K562 (cell line): ENCODE results near the gene CDC45. TPM values are rescaled to one million over a fixed set of nuclear protein-coding genes. Genes with fewer than 3 reads are reported as not detected.
A peak's percentile ranks its signal among the peaks of the same experiment; 100 is the strongest.

Experiments
- ATF3 ChIP-seq, 2 experiments: fragments of 450-650 bp in 1 of 2; sonication (generic) in 1 of 2; formaldehyde crosslinking in 1 of 2; IDR thresholded peaks in 1 of 2; conservative IDR thresholded peaks in 1 of 2; 2 replicates each; pipeline versions ENCODE4 v1.6.1 to v1.8.1; 2016 to 2023; ENCODE audit warnings: mild to moderate bottlenecking in 2 of 2, moderate library complexity in 2 of 2, inconsistent platforms in 1 of 2, missing genetic modification reagents in 1 of 2
- BRD9 ChIP-seq: fragments of 450-650 bp; IDR thresholded peaks from 2 replicates; pipeline ENCODE4 v1.6.1; 2018; ENCODE audit warnings: low read depth; ENCODE audit not compliant: partially characterized antibody
- CREBBP ChIP-seq: IDR thresholded peaks from one replicate; pipeline ENCODE4 v1.6.1; 2012; ENCODE audit warnings: low read depth, mild to moderate bottlenecking, control low read depth, inconsistent platforms, low read length
- ELF1 ChIP-seq: fragments of 200-800 bp; sonication (Bioruptor generic); IDR thresholded peaks from 2 replicates; pipeline ENCODE4 v1.6.1; 2016; ENCODE audit warnings: missing genetic modification characterization, missing compliant biosample characterization
- ERF ChIP-seq: fragments of 450-650 bp; formaldehyde crosslinking; IDR thresholded peaks from 2 replicates; pipeline ENCODE4 v1.4.0; 2020; ENCODE audit warnings: mild to moderate bottlenecking, mixed read lengths
- ETS2 ChIP-seq: IDR thresholded peaks from 2 replicates; pipeline ENCODE4 v1.6.1; 2016; ENCODE audit warnings: borderline replicate concordance, missing genetic modification characterization, mild to moderate bottlenecking, moderate library complexity, missing compliant biosample characterization; ENCODE audit not compliant: poor library complexity, severe bottlenecking
- HNRNPLL ChIP-seq: fragments of 200-400 bp; formaldehyde crosslinking; IDR thresholded peaks from 2 replicates; pipeline ENCODE4 v1.6.1; 2017; ENCODE audit warnings: low read length, low read depth, mild to moderate bottlenecking; ENCODE audit not compliant: poor library complexity, severe bottlenecking
- RBM14 ChIP-seq: fragments of 200-400 bp; formaldehyde crosslinking; IDR thresholded peaks from 2 replicates; pipeline ENCODE4 v1.6.1; 2018; ENCODE audit warnings: low read depth, mild to moderate bottlenecking, low read length, moderate library complexity, borderline replicate concordance; ENCODE audit not compliant: insufficient read depth
- RCOR1 ChIP-seq, 2 experiments: IDR thresholded peaks; 2 replicates each; pipeline ENCODE4 v1.6.1; 2012; ENCODE audit warnings: low read depth in 2 of 2, low read length in 2 of 2, borderline replicate concordance in 1 of 2, improper control_type of control experiment in 1 of 2
- SIX5 ChIP-seq, 2 experiments: IDR thresholded peaks; 2 replicates each; pipeline ENCODE4 v1.6.1; 2011; ENCODE audit warnings: low read length in 2 of 2, borderline replicate concordance in 1 of 2, low read depth in 1 of 2, mild to moderate bottlenecking in 1 of 2, moderate library complexity in 1 of 2; ENCODE audit not compliant: insufficient read depth in 1 of 2
- SNAPC5 ChIP-seq: fragments of 250-450 bp; sonication (Bioruptor Pico); IDR thresholded peaks from 2 replicates; pipeline ENCODE4 v1.8.0; 2021; ENCODE audit warnings: moderate library complexity, mild to moderate bottlenecking, inconsistent platforms
- ZBTB12 ChIP-seq: fragments of 250-450 bp; sonication (Bioruptor Pico); IDR thresholded peaks from 2 replicates; pipeline ENCODE4 v1.4.0; 2020
- ZNF3 ChIP-seq: fragments of 250-450 bp; sonication (Bioruptor Pico); IDR thresholded peaks from 2 replicates; pipeline ENCODE4 v1.5.0; 2021; ENCODE audit warnings: mild to moderate bottlenecking, moderate library complexity
- ZNF316 ChIP-seq: fragments of 450-650 bp; IDR thresholded peaks from 2 replicates; pipeline ENCODE4 v1.6.1; 2016
- ZNF644 ChIP-seq: fragments of 200-800 bp; sonication (Bioruptor generic); IDR thresholded peaks from 2 replicates; pipeline ENCODE4 v1.6.1; 2016; ENCODE audit warnings: low read depth, missing genetic modification characterization, missing compliant biosample characterization
- polyA plus RNA-seq, 8 experiments: library from polyadenylated mRNA; depleted of rRNA in 4 of 8; stranded (reverse) in 5 of 8; unstranded in 3 of 8; fragments of >200 nt; fragmentation: Nextera tagmentation in 2 of 8; fragmentation: Illumina TruSeq in 1 of 8; extraction: Ambion mirVana in 2 of 8; extraction: Trizol in 1 of 8; gene quantifications; 2 replicates each; pipeline versions ENCODE4 v1.2.1 to v1.2.3, GENCODE V29; 2011 to 2014; ENCODE audit warnings: inconsistent platforms in 1 of 8, missing spikeins in 1 of 8
- total RNA-seq, 7 experiments: library from RNA; depleted of rRNA in 6 of 7; stranded (reverse); fragments of >200 nt in 6 of 7; fragmentation: Illumina TruSeq in 2 of 7; extraction: Trizol in 2 of 7; gene quantifications; 2 replicates each; pipeline versions ENCODE4 v1.2.1 to v1.2.3, GENCODE V29; 2011 to 2021; ENCODE audit warnings: low replicate concordance in 1 of 7
- TF ChIP-seq, protein P1 (sequence below): fragments of 250-450 bp; sonication (Bioruptor Pico); IDR thresholded peaks from 2 replicates; pipeline ENCODE4 v1.5.1; 2021; ENCODE audit warnings: mild to moderate bottlenecking
- TF ChIP-seq, protein P2 (sequence below): fragments of 450-650 bp; formaldehyde crosslinking; IDR thresholded peaks from 2 replicates; pipeline ENCODE4 v1.4.0; 2022; ENCODE audit warnings: missing genetic modification characterization

The CDC45 gene
- total and polyA plus RNA-seq, 9 of the 15 experiments (the other 6 are each of a cell fraction or from before 2014, with no cell fraction given), result 251 to 580 (median 410) TPM

DNA sequence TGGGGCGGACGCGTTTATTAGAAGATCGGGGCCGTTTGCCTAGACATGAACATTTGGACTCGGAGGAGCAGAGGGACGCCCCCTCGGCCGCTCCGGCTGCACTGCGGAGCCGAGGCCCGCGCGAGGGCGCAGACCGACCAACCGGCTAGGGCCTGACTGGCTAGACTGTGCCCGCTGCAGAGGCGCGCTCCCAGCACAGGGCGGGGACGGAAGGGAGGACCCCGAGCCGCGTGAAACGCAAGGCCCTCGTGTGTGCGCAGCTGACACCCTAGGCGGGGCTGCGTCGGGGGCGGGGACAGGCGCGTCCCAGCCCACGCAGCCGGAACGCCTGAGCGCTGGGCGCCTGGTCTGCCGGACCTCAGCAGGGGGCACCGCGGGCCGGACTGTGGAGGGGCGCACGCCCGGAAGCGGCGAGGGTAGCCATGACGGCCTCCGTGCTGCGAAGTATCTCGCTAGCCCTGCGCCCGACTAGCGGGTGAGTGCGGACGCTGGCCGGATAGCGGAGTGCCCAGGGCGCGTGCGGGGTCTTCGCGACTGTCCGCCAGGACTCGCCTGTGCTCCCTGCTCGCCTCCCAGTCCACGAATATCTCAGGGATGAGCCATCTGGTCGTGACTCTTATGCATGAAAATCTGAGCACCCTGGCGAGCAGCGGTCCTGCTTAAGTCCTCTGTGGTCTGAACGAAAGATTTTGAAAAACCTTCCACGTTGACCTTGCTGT, 47.4 kb upstream of the CDC45 start, which contains the start of gene MRPL40 (continued):
- TF ChIP-seq ATF3 (IDR thresholded peaks at IDR 0.05), result no peak
- peak; percentile 96 for TF ChIP-seq ATF3 (CRISPR knock-in tag; conservative IDR thresholded peaks at IDR 0.05)
- TF ChIP-seq SIX5 (IDR thresholded peaks at IDR 0.05; ENCODE audit: borderline replicate concordance in 1 of 2, insufficient read depth in 1 of 2, low read depth in 1 of 2, low read length in 2 of 2), result peak in 1 of 2 experiments; percentile 91; a peak in 2 of 4 replicates
- TF ChIP-seq ETS2 (tag), result peak; percentile 94
- TF ChIP-seq, protein P1, sequence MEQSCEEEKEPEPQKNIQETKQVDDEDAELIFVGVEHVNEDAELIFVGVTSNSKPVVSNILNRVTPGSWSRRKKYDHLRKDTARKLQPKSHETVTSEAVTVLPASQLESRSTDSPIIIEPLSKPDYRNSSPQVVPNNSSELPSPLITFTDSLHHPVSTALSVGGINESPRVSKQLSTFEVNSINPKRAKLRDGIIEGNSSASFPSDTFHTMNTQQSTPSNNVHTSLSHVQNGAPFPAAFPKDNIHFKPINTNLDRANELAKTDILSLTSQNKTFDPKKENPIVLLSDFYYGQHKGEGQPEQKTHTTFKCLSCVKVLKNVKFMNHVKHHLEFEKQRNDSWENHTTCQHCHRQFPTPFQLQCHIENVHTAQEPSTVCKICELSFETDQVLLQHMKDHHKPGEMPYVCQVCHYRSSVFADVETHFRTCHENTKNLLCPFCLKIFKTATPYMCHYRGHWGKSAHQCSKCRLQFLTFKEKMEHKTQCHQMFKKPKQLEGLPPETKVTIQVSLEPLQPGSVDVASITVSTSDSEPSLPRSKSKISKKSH, result peak; percentile 57; the same call in 1 of the 2 replicates
- peak; percentile 91 for TF ChIP-seq HNRNPLL
- TF ChIP-seq ZBTB12, result peak; percentile 97
- TF ChIP-seq ZNF644 (tag), result no peak
- no peak for TF ChIP-seq SNAPC5
- TF ChIP-seq RCOR1 (IDR thresholded peaks at IDR 0.05; ENCODE audit: borderline replicate concordance in 1 of 2, low read depth in 2 of 2, low read length in 2 of 2), result peak; percentile 55 to 97
- TF ChIP-seq BRD9, result no peak
- TF ChIP-seq, protein P2, sequence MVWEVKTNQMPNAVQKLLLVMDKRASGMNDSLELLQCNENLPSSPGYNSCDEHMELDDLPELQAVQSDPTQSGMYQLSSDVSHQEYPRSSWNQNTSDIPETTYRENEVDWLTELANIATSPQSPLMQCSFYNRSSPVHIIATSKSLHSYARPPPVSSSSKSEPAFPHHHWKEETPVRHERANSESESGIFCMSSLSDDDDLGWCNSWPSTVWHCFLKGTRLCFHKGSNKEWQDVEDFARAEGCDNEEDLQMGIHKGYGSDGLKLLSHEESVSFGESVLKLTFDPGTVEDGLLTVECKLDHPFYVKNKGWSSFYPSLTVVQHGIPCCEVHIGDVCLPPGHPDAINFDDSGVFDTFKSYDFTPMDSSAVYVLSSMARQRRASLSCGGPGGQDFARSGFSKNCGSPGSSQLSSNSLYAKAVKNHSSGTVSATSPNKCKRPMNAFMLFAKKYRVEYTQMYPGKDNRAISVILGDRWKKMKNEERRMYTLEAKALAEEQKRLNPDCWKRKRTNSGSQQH (CRISPR knock-in tag), result peak; percentile 97
- TF ChIP-seq CREBBP, result peak; percentile 70
- no peak for TF ChIP-seq ZNF316
- no peak for TF ChIP-seq ZNF3
- TF ChIP-seq ELF1 (tag), result no peak
- peak; percentile 50; the same call in 1 of the 2 replicates for TF ChIP-seq RBM14
- TF ChIP-seq ERF (CRISPR knock-in tag), result peak; percentile 98
